Measurements from ENCODE around the gene RNASE4.
"Not testable (repeated sequence)": the region's sequence is repeated elsewhere in the genome, so short reads cannot be mapped to it uniquely, and the experiment has no call there.

The RNASE4 gene

DNA sequence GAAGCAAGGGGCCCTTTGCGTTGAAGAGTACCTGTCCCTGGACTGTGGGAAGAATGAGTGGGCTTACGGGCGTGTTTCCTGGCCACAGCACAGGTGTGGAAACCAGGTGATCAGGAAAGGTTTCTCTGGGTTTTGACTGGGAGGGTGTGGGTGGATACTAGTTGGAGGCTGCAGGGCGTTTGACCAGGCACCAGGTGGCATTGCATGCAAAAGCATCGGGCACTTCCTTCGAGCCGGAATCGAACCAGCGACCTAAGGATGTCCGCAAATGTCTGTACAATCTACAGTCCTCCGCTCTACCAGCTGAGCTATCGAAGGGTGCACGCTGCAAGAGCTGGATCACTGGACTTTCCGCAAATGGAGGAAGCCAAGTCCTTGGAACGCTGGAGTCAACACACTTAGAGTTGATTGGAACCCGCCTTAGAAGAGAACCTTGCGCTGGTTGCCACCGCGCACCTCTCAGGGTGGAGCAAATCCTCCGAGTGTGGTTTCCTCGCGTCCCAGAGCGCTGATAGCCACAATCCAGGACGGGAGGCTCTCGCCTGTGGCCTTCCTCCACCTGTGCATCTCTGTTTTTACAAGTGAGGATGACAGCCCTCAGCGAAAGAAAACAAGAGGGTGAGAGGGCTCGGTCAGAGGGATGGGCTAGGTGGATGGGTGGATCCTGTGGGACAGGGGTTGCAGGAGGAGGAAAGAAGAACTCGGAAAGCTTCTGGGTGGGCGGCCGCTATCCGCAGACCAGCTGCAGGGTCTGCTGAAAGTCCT is 21.2 kb upstream of the RNASE4 start:
- peaks cover 52% of the 10 kb centered on the region for H3K27me3 Mint-ChIP-seq
- H3K9me3 Mint-ChIP-seq = peaks cover 0 to under 1% of the 10 kb centered on the region in 2 donors
- ATAC-seq = peak; percentile 91
- H3K27ac Mint-ChIP-seq = peak overlapping the region in 1 of 2 donors; percentile 89
- DNase-seq = peak; percentile 72 to 90
- peak overlapping the region; percentile 87 to 88 for H3K4me3 Mint-ChIP-seq
- peaks cover 42% of the 10 kb centered on the region for H3K4me1 Mint-ChIP-seq

GRCh38 chr14:20666400-20666961 is 17.9 kb upstream of the RNASE4 start:
- ATAC-seq, H3K4me3 Mint-ChIP-seq, H3K9me3 Mint-ChIP-seq, H3K27ac Mint-ChIP-seq, DNase-seq: not testable (repeated sequence)
- Mint-ChIP-seq H3K27me3 (peaks cover 39% of the 10 kb centered on the region), H3K4me1 (peaks cover 48% of the 10 kb centered on the region)

- Mint-ChIP-seq H3K4me1 (peaks cover 36% of the 10 kb centered on the region), H3K27ac (peak overlapping the region; percentile 93 to 98), H3K4me3 (peak overlapping the region; percentile 47 to 60), H3K9me3 (peaks cover 0 to 5% of the 10 kb centered on the region in 2 donors), H3K27me3 (peaks cover 28% of the 10 kb centered on the region)
- DNase-seq = peak; percentile 23 to 51
- peak; percentile 86 for ATAC-seq
Measured at GRCh38 chr14:20667957-20668356, 16.4 kb upstream of the RNASE4 start.

GRCh38 chr14:20668969-20669368 is 15.4 kb upstream of the RNASE4 start:
- peaks cover 26% of the 10 kb centered on the region for H3K4me1 Mint-ChIP-seq
- peaks cover 0 to 5% of the 10 kb centered on the region in 2 donors for H3K9me3 Mint-ChIP-seq
- ATAC-seq (no peak), DNase-seq (no peak)
- no peak overlapping the region for H3K27ac Mint-ChIP-seq
- no peak overlapping the region for H3K4me3 Mint-ChIP-seq
- H3K27me3 Mint-ChIP-seq = peaks cover 18% of the 10 kb centered on the region

- Mint-ChIP-seq H3K9me3 (peaks cover 0 to 5% of the 10 kb centered on the region in 2 donors), H3K27me3 (no peaks in the 10 kb centered on the region), H3K4me3 (no peak overlapping the region), H3K4me1 (peaks cover 28% of the 10 kb centered on the region), H3K27ac (no peak overlapping the region)
- DNase-seq (no peak), ATAC-seq (no peak)
Measured at GRCh38 chr14:20671597-20672283, 12.6 kb upstream of the RNASE4 start.

DNA sequence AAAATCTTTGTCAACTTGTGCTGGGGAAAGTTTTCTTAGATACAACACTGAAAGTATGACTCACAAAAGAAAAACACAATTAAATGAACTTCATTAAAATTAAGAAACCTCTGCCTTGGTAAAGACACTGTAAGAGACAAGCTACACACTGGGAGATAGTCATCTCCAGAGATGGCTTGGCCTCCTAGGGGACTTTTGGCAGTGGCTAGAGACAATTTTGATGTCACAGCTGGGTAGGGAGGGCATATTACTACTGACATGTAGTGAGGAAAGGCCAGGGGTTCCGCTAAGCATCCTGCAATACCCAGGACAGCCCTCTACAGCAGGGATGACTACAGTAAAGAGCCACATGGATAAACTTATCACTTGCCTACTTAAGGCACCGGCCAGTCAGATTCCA is 8.7 kb upstream of the RNASE4 start:
- DNase-seq (peak in 1 of 2 donors; percentile 56), ATAC-seq (peak; percentile 97)
- Mint-ChIP-seq H3K9me3 (no peaks in the 10 kb centered on the region), H3K27me3 (no peaks in the 10 kb centered on the region), H3K27ac (no peak overlapping the region), H3K4me3 (peak overlapping the region in 1 of 2 donors; percentile 45), H3K4me1 (peaks cover 10% of the 10 kb centered on the region)

DNA sequence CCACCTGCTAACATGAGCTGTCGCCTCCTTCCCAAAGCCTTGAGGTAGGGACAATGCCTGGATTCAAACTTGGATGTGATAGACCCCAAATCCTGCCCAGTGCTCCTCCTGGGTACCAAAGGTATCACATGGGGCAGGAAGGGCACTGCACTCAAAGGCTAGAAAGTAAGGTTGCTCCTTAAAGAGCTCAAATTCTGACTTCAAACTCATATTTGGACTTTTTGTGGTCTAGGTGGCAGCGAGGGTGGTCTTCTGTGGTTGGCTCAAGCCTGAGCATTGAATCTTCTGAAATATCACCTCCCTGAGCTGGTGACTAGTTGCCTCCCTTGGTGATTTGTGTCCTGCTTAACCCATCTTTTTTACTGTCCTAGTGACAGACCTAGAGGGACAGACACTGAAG is 8.3 kb upstream of the RNASE4 start:
- no peak for DNase-seq

GRCh38 chr14:20679907-20680306 is 4.5 kb upstream of the RNASE4 start:
- ATAC-seq (no peak), DNase-seq (no peak)
- H3K9me3 Mint-ChIP-seq = no peaks in the 10 kb centered on the region
- H3K4me3 Mint-ChIP-seq = no peak overlapping the region
- no peaks in the 10 kb centered on the region for H3K27me3 Mint-ChIP-seq
- no peak overlapping the region for H3K27ac Mint-ChIP-seq
- peaks cover 15% of the 10 kb centered on the region for H3K4me1 Mint-ChIP-seq

More for the DNA sequence above, 8.3 kb upstream of the RNASE4 start:
- ATAC-seq = peak; percentile 53
- no peaks in the 10 kb centered on the region for H3K9me3 Mint-ChIP-seq
- no peaks in the 10 kb centered on the region for H3K27me3 Mint-ChIP-seq
- peaks cover 10% of the 10 kb centered on the region for H3K4me1 Mint-ChIP-seq
- no peak overlapping the region for H3K27ac Mint-ChIP-seq
- H3K4me3 Mint-ChIP-seq = no peak overlapping the region

GRCh38 chr14:20680363-20680762 is 4.0 kb upstream of the RNASE4 start:
- peaks cover 19% of the 10 kb centered on the region for H3K4me1 Mint-ChIP-seq
- DNase-seq (no peak), ATAC-seq (no peak)
- H3K4me3 Mint-ChIP-seq = no peak overlapping the region
- no peak overlapping the region for H3K27ac Mint-ChIP-seq
- no peaks in the 10 kb centered on the region for H3K9me3 Mint-ChIP-seq
- H3K27me3 Mint-ChIP-seq = no peaks in the 10 kb centered on the region

GRCh38 chr14:20680843-20681347 is 3.5 kb upstream of the RNASE4 start:
- Mint-ChIP-seq H3K9me3 (no peaks in the 10 kb centered on the region), H3K4me3 (no peak overlapping the region), H3K27me3 (no peaks in the 10 kb centered on the region), H3K27ac (no peak overlapping the region), H3K4me1 (peaks cover 14% of the 10 kb centered on the region)
- ATAC-seq (no peak), DNase-seq (no peak)

- no peaks in the 10 kb centered on the region for H3K9me3 Mint-ChIP-seq
- H3K4me3 Mint-ChIP-seq = no peak overlapping the region
- no peak overlapping the region for H3K27ac Mint-ChIP-seq
- peaks cover 9% of the 10 kb centered on the region for H3K4me1 Mint-ChIP-seq
- DNase-seq = peak; percentile 85 to 90
- peak; percentile 42 for ATAC-seq
- H3K27me3 Mint-ChIP-seq = no peaks in the 10 kb centered on the region
Measured at GRCh38 chr14:20681348-20682126, 2.8 kb upstream of the RNASE4 start.

- Mint-ChIP-seq H3K4me1 (peaks cover 9% of the 10 kb centered on the region), H3K27me3 (no peaks in the 10 kb centered on the region), H3K27ac (no peak overlapping the region), H3K4me3 (no peak overlapping the region), H3K9me3 (no peaks in the 10 kb centered on the region)
- ATAC-seq = no peak
- DNase-seq = peak in 1 of 2 donors; percentile 60
Measured at GRCh38 chr14:20682127-20682434, 2.3 kb upstream of the RNASE4 start.

DNA sequence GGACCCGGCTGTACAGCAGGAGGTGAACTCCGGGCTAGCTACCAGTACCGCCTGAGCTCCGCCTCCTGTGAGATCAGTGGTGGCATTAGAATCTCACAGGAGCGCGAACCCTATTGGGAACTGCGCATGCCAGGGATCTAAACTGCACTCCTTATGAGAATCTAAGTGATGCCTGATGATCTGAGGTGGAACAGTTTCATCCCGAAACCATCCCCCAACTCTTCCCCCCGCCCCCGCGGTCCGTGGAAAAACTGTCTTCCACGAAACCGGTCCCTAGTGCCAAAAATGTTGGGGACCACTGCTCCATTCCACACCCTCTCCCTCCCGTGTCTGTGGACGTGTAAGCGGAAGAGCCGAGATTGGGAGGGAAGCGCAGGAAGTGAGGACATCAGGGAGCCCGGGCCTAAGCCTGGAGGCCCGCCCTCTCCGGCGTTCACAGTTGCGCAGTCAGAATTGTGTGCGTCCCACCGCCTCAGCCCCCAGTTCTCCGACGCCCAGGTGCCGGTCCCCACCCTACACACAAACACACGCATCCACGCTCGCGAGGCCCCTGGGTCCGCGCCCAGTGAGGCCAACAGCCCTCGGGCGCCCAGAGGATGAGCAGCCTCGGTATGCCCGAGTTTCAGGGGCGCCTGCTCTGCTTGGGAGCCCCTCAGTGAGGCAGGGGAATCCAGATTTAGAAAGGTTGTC is 1.8 kb upstream of the RNASE4 start:
- peak; percentile 84 for DNase-seq
- no peaks in the 10 kb centered on the region for H3K27me3 Mint-ChIP-seq
- H3K27ac Mint-ChIP-seq = no peak overlapping the region
- H3K4me1 Mint-ChIP-seq = peaks cover 9% of the 10 kb centered on the region
- H3K9me3 Mint-ChIP-seq = no peaks in the 10 kb centered on the region
- H3K4me3 Mint-ChIP-seq = no peak overlapping the region
- ATAC-seq = peak; percentile 72

DNA sequence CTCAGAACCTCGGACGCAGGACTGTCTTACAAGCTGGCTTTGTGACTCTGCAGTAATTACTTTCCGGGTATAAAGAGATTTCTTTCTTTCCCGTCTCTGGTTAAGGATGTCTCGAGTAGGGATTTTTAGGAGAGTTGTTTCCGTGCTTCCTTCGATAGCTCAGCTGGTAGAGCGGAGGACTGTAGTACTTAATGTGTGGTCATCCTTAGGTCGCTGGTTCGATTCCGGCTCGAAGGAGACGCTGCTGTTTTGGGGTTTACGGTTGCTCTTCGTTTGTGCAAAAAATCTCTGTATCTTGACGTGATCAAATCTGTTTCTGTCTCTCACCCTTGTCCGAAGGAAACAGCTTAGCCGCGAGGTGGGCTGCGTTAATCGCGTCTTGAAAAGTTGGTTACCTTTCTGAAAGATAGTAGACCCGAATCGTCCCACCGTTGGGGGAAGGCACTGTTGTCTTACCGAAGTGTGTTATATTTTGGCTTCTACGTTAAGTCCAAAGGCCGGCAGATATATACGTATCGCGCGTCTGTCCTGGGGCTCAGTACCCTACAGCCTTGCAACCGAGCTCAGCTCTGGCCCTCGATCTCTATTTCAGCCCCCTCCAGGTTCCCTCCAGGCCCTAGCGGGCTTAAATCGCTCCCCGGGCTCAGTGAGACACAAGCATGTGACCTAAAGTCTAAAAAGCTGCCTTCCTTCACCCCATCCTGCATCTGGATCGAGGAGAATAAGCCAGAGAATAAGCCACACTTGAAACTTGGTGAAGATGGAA is 1.1 kb upstream of the RNASE4 start:
- Mint-ChIP-seq H3K4me3 (no peak overlapping the region), H3K27me3 (no peaks in the 10 kb centered on the region), H3K27ac (no peak overlapping the region), H3K4me1 (peaks cover 9% of the 10 kb centered on the region), H3K9me3 (no peaks in the 10 kb centered on the region)
- peak; percentile 73 for ATAC-seq
- peak; percentile 80 to 90 for DNase-seq

Data from stimulated activated naive CD8-positive, alpha-beta T cell treated with anti-CD3 and anti-CD28 coated beads, Interleukin-15, amount 100 ng/mL, for 72 hours (primary cell).